ENCODE data around the gene DCDC1. TPM values are rescaled to one million over a fixed set of nuclear protein-coding genes. Genes with fewer than 3 reads are reported as not detected.

Gene DCDC1
- total RNA-seq, 1 donor from 2014 or later = not detected

DNA sequence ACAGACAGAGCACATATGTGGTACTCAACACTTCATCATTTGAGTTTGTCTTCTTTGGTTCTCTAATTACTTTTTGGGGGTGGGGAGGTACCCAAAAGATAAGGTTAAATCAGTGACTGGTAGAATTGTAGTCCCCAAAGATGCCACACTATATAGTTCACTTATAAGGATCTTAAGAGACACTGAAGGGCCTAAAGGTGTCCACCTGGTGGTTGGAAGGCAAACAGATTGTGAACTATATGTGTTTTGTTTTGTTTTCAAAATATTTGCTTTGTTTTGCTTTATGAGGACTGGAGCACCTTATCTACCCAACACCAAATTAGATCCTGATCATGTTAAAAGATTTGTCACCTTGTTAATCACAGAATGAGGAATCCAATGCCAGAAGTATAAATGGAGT is 136.1 kb downstream of the DCDC1 start:
- intact Hi-C loops (cut with micrococcal nuclease) = no loop called here

DNA sequence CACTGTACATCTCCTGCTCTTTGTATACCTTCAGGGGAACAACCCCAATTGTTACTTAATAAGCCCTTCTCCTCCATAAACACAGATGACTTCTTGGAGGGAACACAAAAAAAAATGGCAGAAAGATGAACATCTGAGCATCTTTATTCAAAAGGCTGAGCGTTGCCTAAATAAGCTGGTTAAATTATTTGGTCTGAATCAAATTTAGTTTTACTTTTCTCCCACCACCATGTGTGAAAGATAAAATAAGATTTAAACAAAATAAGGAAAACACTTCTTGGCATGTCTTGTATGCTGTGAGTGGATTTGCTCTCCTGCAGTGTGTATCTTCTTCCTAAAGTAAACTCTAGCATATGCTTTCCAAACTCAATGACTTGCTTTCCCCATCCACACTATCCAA is 137.9 kb downstream of the DCDC1 start:
- Mint-ChIP-seq H3K4me1 (no peaks in the 10 kb centered on the region), H3K27me3 (peaks cover 3% of the 10 kb centered on the region), H3K4me3 (no peak overlapping the region), H3K27ac (no peak overlapping the region), H3K9me3 (no peaks in the 10 kb centered on the region), H3K36me3 (ENCODE audit: low read depth) (no peaks in the 10 kb centered on the region)
- intact Hi-C loops (cut with micrococcal nuclease) = no loop called here
- no peak for DNase-seq

More for the DNA sequence above, 136.1 kb downstream of the DCDC1 start:
- H3K27me3 Mint-ChIP-seq = peaks cover 3% of the 10 kb centered on the region
- H3K4me1 Mint-ChIP-seq = no peaks in the 10 kb centered on the region
- H3K9me3 Mint-ChIP-seq = no peaks in the 10 kb centered on the region
- H3K27ac Mint-ChIP-seq = no peak overlapping the region
- no peak overlapping the region for H3K4me3 Mint-ChIP-seq
- DNase-seq = no peak
- no peaks in the 10 kb centered on the region for H3K36me3 Mint-ChIP-seq (ENCODE audit: low read depth)

DNA sequence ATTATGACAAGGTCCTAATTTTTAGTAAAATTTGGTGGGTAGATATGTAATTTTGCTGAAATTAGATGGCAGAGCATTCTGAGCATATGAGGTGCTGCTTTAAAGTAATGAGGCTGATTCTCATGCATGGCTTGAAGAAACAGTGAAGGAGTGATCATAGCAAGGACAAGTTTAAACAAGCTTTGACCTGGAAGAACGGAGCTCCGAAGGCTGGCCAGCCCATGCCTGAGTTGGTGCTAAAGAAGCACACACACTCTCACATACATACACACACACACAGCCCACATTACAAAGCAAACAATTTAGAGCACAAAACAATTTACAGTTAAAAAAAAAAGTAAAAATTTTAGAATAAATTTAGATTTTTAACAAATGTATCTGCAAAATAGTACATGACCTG is 150.7 kb downstream of the DCDC1 start:
- Mint-ChIP-seq H3K4me3 (no peak overlapping the region), H3K27me3 (peaks cover 2% of the 10 kb centered on the region), H3K9me3 (no peaks in the 10 kb centered on the region), H3K36me3 (ENCODE audit: low read depth) (no peaks in the 10 kb centered on the region), H3K27ac (no peak overlapping the region), H3K4me1 (no peaks in the 10 kb centered on the region)
- DNase-seq = no peak
- intact Hi-C loops (cut with micrococcal nuclease) = no loop called here

DNA sequence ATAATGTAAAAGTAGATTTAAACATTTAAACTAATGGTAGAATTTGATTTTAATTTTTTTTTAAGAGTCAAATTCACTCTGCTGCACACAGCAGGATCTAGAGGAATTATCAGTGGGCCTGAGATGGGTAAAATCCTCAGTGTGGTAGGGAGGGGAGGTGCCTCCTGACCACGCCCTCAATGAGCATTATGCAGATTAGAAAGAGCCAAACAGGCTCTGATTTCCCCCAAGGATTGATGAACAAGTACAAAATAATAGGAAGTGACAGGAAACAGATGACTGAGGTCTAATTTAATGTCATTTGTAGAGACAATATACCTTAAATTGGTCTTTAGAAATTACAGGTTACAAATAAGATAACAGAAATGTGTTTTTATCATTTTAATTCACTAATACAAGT is 155.2 kb downstream of the DCDC1 start:
- intact Hi-C loops (cut with micrococcal nuclease) = no loop called here
- Mint-ChIP-seq H3K4me3 (no peak overlapping the region), H3K27ac (no peak overlapping the region), H3K9me3 (no peaks in the 10 kb centered on the region), H3K27me3 (no peaks in the 10 kb centered on the region), H3K36me3 (ENCODE audit: low read depth) (no peaks in the 10 kb centered on the region), H3K4me1 (no peaks in the 10 kb centered on the region)
- DNase-seq = no peak

DNA sequence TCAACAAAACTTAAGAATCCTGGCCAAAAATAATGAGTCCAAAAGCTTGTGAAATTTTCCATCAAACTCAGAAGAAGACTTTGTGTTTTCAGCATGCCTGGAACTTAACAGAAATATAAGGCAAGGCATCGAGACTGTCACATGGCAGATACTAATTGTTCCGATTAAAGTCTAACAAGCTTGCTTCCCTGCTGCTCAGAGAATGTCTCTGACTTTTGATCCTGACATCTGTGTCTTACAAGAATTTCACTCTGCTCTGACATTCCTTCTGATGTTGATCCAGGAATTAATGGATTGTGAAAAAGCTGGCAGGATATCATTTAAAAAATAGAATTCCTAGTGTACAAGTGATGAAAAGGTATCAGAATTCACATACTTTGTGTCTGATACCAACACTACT is 170.2 kb downstream of the DCDC1 start:
- Mint-ChIP-seq H3K9me3 (no peaks in the 10 kb centered on the region), H3K27me3 (no peaks in the 10 kb centered on the region), H3K27ac (no peak overlapping the region), H3K4me1 (no peaks in the 10 kb centered on the region), H3K4me3 (no peak overlapping the region), H3K36me3 (ENCODE audit: low read depth) (no peaks in the 10 kb centered on the region)
- DNase-seq = no peak
- intact Hi-C loops (cut with micrococcal nuclease) = no loop called here

DNA sequence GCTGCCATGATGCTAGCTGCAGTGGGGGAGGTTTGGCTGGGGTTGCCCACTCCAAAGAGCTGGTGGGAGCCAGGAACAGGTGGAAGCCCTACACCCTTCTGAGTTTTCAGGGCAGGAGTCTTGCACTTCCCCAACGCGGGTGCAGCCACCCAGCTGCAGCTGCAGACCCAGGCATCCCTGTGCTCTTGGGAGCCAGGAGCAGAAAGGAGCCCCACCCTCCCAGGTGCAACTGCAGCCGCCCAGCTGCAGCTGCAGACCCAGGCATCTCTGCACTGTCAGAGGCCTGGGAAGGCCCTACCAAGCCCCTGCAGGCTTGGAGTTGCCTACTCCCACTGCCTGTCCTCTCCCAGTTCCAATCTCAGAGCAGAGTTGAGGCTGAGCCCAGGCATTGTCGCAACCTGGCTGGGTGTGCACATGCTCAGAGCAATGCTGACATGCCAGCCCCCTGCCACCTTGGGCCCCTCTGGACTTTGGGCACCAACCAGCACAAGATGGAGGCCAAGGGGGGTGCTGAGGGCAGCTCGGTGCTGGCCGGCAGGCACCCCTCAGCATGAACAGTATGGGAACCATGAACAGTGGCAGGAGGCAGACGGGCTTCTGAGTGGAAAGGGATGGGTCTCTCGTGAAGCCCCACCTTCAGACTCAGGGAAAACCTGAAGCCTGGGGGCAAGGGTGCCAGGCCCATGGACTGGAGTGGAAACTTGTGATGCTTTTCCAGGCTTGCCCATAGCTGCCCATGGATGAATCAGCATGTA is 195.4 kb downstream of the DCDC1 start:
- Mint-ChIP-seq H3K36me3 (ENCODE audit: low read depth) (no peaks in the 10 kb centered on the region), H3K9me3 (no peaks in the 10 kb centered on the region), H3K27ac (no peak overlapping the region), H3K4me3 (no peak overlapping the region), H3K27me3 (no peaks in the 10 kb centered on the region), H3K4me1 (no peaks in the 10 kb centered on the region)
- DNase-seq = no peak
- intact Hi-C loops (cut with micrococcal nuclease) = no loop called here

DNA sequence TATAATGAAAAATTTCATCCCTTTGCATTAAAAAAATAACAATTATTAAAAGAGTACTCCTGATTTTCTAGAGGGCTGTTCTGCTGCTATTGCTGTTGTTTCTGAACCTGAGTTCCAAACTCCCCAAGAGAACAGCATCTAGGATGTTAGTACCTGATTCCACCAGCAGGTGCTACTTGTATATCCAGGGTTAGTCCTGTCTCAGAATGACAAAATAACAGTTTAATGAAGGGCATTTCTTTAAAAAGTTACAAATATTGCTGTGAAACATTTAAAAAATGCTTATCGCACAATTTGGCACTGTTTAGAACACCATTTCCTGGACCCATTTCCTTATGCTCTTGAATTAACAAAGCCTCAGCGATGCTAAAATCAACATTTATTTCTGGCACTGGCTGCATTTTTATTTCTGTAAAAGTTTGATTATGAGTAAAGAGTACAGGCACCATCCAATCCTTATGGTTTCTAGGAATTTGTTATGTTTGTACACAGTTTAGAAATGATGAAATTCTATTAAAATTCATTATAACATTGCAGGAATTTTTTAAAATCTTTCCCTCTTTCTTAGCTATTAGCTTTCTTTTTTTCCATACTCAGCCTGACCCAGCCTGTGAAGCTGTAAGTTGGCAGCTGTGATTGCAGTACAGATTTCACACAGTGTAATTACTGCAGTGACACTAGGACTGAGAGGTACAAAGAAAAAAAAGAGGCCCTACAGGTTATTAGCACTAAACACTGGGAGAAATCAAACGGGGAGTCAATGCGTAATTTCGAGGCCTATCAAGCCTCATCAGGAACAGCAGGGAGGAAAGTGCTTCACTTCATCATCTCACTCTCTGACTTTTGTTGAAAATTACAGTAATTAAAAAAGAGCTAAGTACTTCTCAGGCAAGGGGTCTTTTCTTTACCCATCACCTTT is 208.8 kb downstream of the DCDC1 start:
- Mint-ChIP-seq H3K9me3 (no peaks in the 10 kb centered on the region), H3K27me3 (no peaks in the 10 kb centered on the region), H3K4me3 (no peak overlapping the region), H3K36me3 (ENCODE audit: low read depth) (no peaks in the 10 kb centered on the region), H3K27ac (no peak overlapping the region), H3K4me1 (no peaks in the 10 kb centered on the region)
- intact Hi-C loops (cut with micrococcal nuclease) = no loop called here
- no peak for DNase-seq

DNA sequence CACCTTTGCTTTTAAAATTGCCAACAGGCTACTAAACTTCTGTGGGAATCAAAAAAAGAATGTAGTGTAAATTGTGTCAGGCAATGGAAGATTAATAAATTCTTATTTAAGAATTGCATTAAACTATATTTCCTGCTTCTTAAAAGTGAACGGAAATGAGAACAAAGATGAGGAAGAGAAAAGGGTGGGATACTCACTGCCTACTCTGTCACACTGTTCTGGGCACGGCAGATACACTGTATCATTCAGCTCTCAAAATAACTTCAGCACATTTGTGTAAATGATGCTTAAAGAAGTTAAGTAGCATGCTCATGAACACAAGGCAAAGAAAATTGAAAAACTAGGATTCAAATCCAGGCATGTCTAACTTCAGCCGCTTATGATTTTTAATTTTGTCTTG is 218.7 kb downstream of the DCDC1 start:
- Mint-ChIP-seq H3K4me1 (no peaks in the 10 kb centered on the region), H3K36me3 (ENCODE audit: low read depth) (no peaks in the 10 kb centered on the region), H3K27ac (no peak overlapping the region), H3K9me3 (peaks cover 2% of the 10 kb centered on the region), H3K27me3 (no peaks in the 10 kb centered on the region), H3K4me3 (no peak overlapping the region)
- intact Hi-C loops (cut with micrococcal nuclease) = no loop called here
- DNase-seq = no peak

DNA sequence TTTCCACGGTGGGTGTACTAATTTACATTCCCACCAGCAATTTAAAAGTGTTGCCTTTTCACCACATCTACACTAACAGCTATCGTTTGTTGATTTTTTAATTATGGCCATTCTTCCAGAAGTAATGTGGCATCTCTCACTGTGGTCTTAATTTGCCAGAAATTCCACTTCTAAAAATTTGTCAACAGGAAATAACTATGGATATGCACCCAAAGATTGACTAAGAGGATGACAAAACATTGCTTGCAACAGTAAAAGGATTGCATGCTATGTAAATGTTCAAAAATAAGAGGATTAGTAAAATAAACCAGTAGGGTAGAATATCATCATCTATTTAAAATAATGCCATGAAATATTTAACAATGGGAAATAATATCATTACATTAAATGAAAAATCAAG is 219.5 kb downstream of the DCDC1 start:
- no peak for DNase-seq
- H3K36me3 Mint-ChIP-seq (ENCODE audit: low read depth) = no peaks in the 10 kb centered on the region
- H3K27me3 Mint-ChIP-seq = no peaks in the 10 kb centered on the region
- intact Hi-C loops (cut with micrococcal nuclease) = no loop called here
- H3K4me3 Mint-ChIP-seq = no peak overlapping the region
- H3K9me3 Mint-ChIP-seq = peaks cover 2% of the 10 kb centered on the region
- no peak overlapping the region for H3K27ac Mint-ChIP-seq
- H3K4me1 Mint-ChIP-seq = no peaks in the 10 kb centered on the region

DNA sequence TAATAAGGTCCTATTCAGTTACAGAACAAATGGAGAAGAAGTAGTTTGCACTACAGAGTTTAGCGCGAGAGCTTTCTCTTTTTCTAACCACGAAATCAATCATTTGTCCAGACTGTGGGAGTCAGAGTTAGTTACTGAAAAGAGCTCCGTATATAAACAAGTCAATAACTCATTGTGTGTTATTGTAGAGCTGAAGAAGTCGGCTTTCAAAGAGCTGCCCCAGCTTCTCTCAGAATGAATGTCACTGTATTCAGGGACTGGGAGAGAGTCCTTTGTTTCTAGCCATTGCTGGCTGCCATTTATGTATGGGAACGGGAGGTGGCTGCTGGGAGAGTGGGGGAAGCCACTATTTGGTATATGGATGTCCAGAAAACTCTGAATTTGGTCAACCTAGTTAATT is 227.8 kb downstream of the DCDC1 start:
- Mint-ChIP-seq H3K27me3 (no peaks in the 10 kb centered on the region), H3K36me3 (ENCODE audit: low read depth) (no peaks in the 10 kb centered on the region), H3K27ac (no peak overlapping the region), H3K9me3 (no peaks in the 10 kb centered on the region), H3K4me1 (no peaks in the 10 kb centered on the region), H3K4me3 (no peak overlapping the region)
- no peak for DNase-seq
- intact Hi-C loops (cut with micrococcal nuclease) = no loop called here

DNA sequence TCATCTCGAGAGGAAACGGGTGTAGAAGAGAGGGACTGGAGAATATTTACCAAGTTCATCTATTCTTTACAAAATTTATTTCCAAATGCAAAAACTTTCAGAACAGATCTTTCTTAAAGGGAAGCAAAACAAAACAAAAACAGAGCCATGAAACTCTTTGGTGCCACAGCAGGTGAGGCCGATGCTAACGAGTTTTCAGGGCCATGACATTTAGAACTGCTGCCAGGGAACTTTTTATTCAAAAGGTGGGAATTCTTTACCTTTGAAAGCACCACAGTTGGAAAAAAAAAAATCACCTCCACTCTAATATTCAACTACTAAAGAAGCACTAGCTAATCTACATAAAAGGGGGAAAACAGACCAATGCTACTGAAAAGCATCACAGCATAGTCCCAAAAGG is 230.1 kb downstream of the DCDC1 start:
- H3K9me3 Mint-ChIP-seq = no peaks in the 10 kb centered on the region
- intact Hi-C loops (cut with micrococcal nuclease) = no loop called here
- H3K27ac Mint-ChIP-seq = no peak overlapping the region

DNA sequence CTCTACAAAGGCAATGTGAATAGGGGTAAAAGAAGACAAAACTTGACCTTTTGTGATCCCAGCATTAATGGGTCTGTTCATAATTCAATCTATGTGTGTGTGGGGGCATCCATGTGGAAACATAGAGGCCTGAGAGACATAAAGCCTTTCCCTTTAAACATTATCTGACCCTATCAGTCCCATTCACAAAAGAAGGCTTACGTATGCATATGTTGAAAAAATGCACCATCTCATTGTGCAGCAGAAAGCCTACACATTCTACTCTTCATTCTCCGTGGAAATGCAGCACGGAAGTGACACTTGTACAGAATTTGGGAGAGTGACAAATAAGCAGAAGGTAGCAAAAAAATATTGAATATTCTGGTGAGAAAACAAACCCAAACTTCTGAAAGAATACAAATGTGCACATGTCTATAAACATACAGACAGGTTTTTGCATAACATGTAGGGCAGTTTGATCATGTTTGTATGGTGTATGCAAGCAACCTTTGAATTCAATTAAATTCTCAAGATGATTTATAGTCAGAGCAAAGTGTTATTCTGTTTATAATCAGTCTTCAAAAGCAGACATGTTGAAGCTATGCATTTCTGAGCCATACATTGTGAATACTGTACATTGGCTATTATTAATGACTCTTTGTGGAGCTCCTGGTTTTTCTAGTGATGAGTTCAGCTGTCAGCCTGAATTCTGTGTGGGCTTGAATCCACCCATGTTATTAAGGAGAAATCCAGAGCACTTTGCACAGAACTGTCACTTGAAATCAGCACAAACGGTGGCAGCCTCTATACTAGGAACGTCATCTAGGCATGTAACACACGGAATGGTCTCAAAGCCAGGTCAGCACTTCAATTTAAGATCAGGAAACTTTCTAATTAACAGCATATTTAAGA is 236.8 kb downstream of the DCDC1 start:
- Mint-ChIP-seq H3K27me3 (no peaks in the 10 kb centered on the region), H3K27ac (no peak overlapping the region), H3K4me1 (no peaks in the 10 kb centered on the region), H3K4me3 (no peak overlapping the region), H3K9me3 (no peaks in the 10 kb centered on the region), H3K36me3 (ENCODE audit: low read depth) (no peaks in the 10 kb centered on the region)
- no peak for DNase-seq
- intact Hi-C loops (cut with micrococcal nuclease) = no loop called here

More for the DNA sequence above, 230.1 kb downstream of the DCDC1 start:
- H3K4me3 Mint-ChIP-seq = no peak overlapping the region
- no peaks in the 10 kb centered on the region for H3K27me3 Mint-ChIP-seq
- H3K36me3 Mint-ChIP-seq (ENCODE audit: low read depth) = no peaks in the 10 kb centered on the region
- no peaks in the 10 kb centered on the region for H3K4me1 Mint-ChIP-seq
- DNase-seq = no peak

DNA sequence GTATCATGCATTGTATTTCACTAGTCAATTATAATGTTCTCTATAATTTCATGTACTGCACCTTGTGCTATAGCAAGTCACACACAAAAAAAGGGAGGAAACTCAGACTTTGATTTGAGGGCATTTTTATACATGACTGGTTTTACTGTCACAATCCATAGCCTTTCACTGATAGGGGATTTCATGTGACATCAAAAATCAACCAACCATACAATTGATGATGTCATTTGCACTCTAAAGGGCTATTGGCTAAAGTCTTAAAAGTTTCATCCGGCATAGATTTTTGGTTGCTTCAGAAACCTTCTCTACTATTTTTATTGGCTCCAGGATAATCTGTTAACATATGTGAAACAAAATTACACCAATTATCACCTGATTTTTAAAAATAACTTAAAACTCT is 237.8 kb downstream of the DCDC1 start:
- intact Hi-C loops (cut with micrococcal nuclease) = no loop called here

DNA sequence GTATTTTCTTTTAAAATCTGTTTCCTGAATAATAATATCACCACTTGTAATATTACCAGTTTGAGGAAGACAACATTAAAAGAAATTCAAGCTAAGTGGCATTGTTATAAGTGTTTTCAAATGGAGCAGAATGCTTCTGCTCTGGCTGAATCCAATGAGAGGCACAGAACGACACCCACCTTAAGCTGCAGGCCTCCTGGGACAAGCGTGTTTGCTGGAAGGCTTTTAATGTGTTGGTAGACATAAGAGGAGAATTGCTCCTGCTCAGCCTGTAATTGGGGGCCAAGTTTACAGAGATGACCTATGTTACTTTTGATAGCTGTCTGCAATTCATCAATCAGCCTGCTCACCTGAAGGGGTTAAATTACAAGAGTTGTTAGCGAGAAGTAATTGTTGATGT is 242.2 kb downstream of the DCDC1 start:
- intact Hi-C loops (cut with micrococcal nuclease) = no loop called here

More for the DNA sequence above, 237.8 kb downstream of the DCDC1 start:
- Mint-ChIP-seq H3K27me3 (no peaks in the 10 kb centered on the region), H3K9me3 (no peaks in the 10 kb centered on the region), H3K27ac (no peak overlapping the region), H3K4me1 (no peaks in the 10 kb centered on the region), H3K4me3 (no peak overlapping the region), H3K36me3 (ENCODE audit: low read depth) (no peaks in the 10 kb centered on the region)
- no peak for DNase-seq

More for the DNA sequence above, 242.2 kb downstream of the DCDC1 start:
- H3K27ac Mint-ChIP-seq = no peak overlapping the region
- H3K4me3 Mint-ChIP-seq = no peak overlapping the region
- no peaks in the 10 kb centered on the region for H3K27me3 Mint-ChIP-seq
- H3K4me1 Mint-ChIP-seq = no peaks in the 10 kb centered on the region
- DNase-seq = no peak
- no peaks in the 10 kb centered on the region for H3K36me3 Mint-ChIP-seq (ENCODE audit: low read depth)
- H3K9me3 Mint-ChIP-seq = no peaks in the 10 kb centered on the region

All from activated CD4-positive, alpha-beta T cell treated with anti-CD3 and anti-CD28 coated beads, Interleukin-2, amount 10 ng/mL, durations not matched to agents 24 days and 14 days (primary cell).